GM12872 (cell line): Measurements from ENCODE around the gene KCNA10.

Experiments used
- TF ChIP-seq, protein P1 (sequence below): IDR thresholded peaks from 3 replicates; pipeline ENCODE4 v1.5.1; 2011; ENCODE audit warnings: low read depth, mild to moderate bottlenecking, low read length, moderate library complexity; ENCODE audit not compliant: insufficient read depth

The KCNA10 gene

DNA sequence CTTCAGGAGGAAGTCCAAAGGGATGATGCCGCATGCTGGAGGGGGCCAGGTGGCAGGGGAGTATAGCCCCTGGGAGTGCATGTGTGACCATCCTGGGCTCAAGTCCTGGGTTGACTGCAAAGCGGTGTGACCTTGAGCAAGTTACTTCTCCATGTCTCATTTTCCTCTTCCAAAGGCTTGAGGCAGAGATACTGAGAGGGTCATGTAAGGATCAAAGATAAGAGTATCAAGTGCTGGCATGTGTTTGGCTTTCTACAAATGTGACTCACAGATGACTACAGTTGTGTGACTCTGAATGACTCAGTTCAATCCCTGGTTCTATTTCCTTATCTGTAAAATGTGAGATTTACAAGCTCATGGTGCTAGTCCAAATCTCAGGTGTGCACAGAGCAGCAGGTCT is 41.9 kb downstream of the KCNA10 start:
- TF ChIP-seq, protein P1, sequence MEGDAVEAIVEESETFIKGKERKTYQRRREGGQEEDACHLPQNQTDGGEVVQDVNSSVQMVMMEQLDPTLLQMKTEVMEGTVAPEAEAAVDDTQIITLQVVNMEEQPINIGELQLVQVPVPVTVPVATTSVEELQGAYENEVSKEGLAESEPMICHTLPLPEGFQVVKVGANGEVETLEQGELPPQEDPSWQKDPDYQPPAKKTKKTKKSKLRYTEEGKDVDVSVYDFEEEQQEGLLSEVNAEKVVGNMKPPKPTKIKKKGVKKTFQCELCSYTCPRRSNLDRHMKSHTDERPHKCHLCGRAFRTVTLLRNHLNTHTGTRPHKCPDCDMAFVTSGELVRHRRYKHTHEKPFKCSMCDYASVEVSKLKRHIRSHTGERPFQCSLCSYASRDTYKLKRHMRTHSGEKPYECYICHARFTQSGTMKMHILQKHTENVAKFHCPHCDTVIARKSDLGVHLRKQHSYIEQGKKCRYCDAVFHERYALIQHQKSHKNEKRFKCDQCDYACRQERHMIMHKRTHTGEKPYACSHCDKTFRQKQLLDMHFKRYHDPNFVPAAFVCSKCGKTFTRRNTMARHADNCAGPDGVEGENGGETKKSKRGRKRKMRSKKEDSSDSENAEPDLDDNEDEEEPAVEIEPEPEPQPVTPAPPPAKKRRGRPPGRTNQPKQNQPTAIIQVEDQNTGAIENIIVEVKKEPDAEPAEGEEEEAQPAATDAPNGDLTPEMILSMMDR = no peak

DNA sequence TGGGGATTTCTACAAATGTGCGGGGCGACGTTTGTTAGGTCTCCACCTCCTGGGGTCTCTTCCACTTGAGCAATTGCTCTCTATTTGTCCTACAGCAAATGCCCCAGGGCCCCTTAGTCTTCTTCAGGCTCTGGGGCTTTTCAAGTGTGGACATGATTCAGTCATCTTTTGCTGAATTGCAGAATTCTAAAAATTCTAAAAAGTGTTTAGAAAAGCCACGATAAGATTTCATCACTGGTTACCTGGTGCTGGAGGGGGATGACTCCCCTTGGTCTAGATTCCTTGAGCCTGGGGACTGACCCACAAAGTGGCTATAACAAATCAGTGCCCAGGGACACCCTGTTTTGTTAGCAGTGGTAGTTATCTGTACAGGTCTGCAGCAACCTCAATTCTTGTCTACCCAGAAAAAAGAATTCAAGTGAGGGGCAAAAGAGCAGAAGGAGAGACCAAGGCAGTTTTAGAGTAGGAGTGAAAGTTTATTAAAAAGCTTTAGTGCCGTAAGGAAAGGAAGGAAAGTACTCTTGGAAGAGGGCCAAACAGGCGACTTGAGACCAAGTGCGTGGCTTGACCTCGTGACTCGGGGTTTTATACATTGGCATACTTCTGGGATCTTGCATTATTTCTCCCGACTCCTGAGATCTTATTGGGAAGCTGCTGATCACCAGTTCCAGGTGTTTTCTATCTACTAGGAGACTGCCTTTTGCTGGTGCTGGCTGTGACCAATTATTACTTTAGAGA is 42.8 kb downstream of the KCNA10 start:
- TF ChIP-seq, protein P1 = no peak

DNA sequence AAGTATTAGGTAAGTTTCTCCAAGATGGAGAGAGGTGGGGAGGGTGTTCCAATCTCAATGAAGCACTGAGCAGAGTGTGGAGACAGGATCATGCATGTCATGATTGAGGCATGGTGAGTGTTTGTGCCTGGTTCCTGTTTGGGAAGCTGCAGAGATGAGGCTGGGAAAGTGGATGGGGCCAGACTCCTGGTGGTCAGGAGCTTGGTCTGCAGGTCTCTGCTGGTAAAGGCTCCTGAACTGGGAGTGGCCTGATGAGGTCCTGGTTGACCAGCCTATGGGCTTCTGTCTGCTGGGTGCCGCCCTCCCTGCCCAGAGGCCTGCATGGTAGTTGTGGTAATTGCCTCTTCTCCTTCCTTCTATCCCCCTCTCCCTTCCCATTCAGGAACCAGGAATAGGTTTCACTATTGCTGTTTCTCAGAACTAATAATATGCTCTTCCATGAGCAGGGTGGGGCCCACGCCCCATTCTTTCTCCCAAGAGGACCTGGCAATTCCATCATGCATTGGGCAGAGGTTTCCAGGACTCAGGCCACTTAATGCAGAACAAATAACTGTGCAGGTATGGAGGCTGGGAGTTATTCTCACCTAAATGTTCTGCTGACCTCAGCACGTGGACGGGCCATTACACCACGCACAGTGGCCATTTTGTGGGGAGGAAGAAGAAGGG is 43.5 kb downstream of the KCNA10 start:
- TF ChIP-seq, protein P1 = no peak

DNA sequence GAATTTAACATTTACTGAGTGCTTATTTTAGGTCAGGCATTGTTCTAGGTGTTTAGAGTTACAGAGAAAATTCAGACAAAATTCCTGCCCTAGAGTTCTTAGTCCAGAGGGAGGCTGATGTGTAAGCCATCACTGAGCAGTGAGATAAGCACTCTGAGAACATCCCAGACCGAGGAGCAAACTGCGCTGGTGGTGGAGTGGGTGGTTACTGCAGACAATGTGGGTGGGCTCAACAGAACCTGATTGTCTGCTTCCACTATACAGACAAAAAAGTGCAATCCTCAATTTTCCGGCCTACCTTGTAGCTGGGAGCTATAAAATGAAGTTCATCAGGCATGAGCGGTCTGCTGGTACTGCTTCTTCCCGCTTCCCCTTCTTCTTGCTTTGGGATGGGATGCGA is 44.5 kb downstream of the KCNA10 start:
- TF ChIP-seq, protein P1 = no peak

DNA sequence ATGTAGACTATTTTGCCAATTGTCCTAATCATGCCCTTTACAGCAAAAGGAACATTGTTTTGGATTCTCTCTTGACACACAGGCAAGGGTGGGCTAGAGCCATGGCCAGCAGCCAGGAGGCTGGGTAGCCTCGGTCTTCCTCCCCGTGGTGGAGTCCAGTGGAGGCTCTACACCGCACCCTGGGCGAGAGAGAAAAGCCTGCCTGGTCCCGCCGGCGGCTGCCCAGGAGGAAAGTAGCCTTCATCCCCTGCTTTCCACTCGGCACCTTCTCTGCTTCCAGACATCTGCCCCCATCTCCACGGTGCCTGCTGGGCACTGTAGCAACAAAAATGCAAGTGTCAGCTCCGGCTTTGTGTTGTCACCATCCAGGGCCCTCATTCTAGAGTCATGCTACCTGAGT is 46.4 kb downstream of the KCNA10 start:
- TF ChIP-seq, protein P1 = no peak

DNA sequence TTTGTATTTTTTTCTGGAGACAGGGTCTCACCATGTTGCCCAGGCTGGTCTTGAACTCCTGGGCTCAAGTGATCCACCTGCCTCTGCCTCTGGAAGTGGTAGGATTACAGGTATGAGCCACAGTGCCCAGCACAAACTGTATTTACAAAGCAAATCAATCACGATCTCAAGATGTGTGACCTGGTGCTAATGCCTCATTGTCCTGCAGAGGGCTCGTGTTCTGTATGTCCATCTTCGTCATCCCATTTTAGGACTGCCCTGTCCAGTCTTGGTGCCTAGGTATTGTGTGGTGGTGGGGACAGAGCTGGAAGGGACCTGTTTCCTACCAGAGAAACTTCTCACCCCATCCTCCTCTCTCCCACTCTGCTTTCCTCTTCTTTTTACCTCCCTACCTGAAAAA is 47.8 kb downstream of the KCNA10 start:
- TF ChIP-seq, protein P1 = no peak
